Esophagus squamous epithelium (tissue), 4 donors: ENCODE results near the gene GALNT2.

Experiments
- CTCF ChIP-seq, 6 experiments: fragments of 450-650 bp in 4 of 6; fragments of 200-600 bp in 2 of 6; sonication (generic) in 2 of 6; IDR thresholded peaks; one replicate each; pipeline ENCODE4 v1.5.1; 2016 to 2019; ENCODE audit warnings: antibody characterized with exemption in 6 of 6, mild to moderate bottlenecking in 4 of 6, moderate library complexity in 4 of 6
- POLR2A ChIP-seq, 4 donors: fragments of 450-650 bp; IDR thresholded peaks; one replicate each; pipeline ENCODE4 v1.6.1; 2017; ENCODE audit warnings: antibody characterized with exemption in 4 of 4, mild to moderate bottlenecking in 4 of 4, moderate library complexity in 3 of 4

DNA sequence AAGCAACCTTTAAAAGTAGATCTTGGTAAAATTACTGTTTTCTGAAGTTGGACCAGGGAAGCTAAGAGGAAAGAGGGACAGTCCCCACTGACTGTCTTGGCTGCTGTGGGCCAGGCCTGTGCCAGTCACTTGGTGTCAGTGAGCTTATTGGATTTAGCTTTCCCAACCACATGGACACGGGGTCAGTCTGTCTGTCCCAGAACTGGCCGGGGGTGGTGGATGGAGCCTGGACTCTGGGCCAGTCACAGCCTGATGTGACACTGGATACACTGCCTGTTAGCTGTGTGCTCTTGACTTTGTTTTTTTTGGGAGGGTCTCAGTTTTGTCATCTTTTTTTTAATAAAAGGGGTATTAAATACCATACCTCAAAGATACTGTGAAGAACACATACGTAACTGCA lies 96.7 kb downstream of the GALNT2 start:
- TF ChIP-seq POLR2A (IDR thresholded peaks at IDR 0.05) (no peak), CTCF (IDR thresholded peaks at IDR 0.05) (no peak)
